CD4-positive, alpha-beta T cell treated with Interleukin-4 for 4 hours (primary cell): ENCODE data around the gene NR1H3.
"Not testable (repeated sequence)": the region's sequence is repeated elsewhere in the genome, so short reads cannot be mapped to it uniquely, and the experiment has no call there.

Experiments used
- DNase-seq: peaks from one replicate; pipeline ENCODE4 v3.0.0-alpha.2; 2020

NR1H3 gene

DNA sequence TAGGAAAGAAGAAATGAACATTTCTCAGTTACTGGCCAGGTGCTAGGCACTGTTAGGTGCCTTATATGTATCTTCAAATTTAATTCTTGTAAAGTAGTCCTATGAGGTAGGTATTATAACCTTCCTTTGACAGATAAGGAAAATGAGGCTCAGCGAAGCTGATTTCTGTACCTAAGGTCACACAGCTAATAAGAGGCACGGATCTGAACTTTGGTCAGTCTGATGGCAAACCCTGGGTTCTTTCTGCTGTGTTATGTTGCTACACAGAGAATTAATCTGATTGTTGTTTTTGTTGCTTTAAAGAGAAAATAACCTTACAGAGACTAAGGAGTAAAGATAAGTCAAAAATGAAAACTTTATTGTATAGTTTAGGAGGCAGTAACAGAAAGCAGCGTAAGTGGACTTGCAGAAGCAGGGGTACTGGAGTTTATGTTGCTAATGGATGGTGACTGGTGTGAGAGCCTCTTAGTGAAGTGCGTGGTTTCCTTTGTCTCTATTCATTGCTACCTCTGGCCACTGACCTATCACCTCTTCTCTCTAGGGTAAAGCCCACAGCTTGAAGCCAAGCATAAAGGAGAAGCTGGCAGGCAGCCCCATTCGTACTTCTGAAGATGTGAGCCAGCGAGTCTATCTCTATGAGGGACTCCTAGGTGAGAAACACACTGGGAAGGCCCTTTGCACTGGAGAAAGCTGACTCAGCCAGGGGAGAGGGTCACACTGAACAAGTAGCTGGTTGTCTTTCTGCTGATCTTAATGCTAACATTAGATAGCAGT is 50.4 kb downstream of the NR1H3 start:
- DNase-seq = no peak

DNA sequence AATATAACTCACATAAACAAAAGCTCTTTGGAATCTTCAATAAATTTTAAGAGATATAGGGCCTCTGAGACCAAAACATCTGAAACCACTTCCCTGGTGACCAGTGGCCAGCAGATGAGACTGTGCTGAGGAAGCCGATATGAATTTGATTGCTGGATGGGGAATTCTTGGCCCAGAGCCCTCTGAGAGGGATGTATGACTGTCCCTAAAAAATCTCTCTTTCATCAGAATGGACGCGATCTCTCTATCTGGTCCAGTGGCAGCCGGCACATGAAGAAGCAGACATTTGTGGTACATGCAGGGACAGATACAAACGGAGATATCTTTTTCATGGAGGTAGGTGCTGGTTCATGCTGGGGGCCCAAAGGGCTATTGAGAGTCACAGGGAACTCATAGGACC is 57.2 kb downstream of the NR1H3 start:
- DNase-seq = no peak

DNA sequence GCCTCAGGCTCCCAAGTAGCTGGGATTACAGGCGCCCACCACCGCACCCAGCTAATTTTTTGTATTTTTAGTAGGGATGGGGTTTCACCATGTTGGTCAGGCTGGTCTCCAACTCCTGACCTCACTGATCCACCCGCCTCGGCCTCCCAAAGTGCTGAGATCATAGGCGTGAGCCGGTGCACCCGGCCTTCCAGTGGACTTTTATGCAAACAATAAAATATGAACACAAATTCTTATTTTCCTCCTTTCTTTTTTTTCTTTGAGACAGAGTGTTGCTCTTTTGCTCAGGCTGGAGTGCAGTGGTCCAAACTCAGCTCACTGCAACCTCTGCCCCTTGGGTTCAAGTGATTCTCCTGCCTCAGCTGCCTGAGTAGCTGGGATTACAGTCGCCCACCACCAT is 58.7 kb downstream of the NR1H3 start:
- not testable (repeated sequence) for DNase-seq

DNA sequence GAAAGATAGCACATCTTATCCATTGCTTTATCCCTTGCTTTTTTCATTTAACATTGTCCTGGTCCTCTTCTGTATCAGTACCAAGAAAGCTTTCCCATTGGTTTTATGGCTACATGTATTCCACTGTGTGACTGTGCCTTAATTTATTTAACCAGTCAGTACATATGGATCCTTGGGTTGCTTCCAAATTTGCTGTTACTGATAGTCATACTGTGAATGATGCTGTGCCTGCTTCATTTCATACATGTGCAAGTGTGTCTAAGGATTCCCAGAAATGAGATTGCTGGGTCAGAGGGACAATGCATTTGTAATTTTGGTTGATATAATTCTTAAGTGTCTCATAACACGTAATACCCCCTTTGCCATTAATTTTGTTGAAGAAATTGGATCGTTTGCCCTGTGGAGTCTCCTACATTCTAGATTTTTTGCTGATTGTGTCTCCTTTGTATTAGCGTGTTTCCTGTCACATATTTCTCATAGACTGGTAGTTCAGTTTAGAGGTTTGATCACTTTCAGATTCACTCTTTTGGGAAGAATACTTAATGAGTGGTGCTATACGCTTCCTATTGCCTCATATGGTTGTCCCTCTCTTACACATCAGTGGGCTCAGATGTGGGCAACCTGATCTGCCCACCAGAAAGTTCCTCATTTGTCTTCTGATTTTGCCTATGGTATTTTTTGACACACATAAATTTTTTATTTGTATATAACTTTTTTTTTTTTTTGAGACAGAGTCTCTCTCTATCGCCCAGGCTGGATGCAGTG is 59.5 kb downstream of the NR1H3 start:
- DNase-seq = no peak

DNA sequence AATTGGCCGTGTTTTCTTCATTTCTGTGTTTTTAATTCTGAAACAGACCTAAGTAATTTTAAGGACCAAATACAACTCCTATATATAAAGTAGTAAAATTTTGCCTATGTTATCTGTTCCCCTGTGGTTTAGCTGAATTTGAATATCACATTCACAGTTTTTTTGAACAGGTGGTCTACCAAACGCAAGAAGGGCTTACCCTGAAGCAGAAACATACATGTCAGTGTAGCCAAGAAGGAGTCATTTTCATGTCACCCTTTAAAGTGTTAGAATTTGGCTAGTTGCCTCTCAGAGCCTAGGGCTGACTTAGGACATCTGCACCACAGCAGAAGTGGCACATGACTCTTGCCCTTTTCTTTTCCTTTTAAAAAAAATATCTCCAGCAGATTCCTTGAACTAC is 60.4 kb downstream of the NR1H3 start:
- no peak for DNase-seq
